Effector memory CD4-positive, alpha-beta T cell (primary cell): ENCODE measurements around the gene CHSY1.

Experiments
- DNase-seq, 3 donors: peaks; one replicate each; pipeline ENCODE4 v3.0.0-alpha.2; 2020
- H3K27ac ChIP-seq: 2 replicates; pipeline ENCODE4 v1.7.0; 2013; ENCODE audit warnings: mild to moderate bottlenecking, low read length, moderate library complexity; ENCODE audit not compliant: insufficient read depth, poor library complexity, severe bottlenecking
- H3K27me3 ChIP-seq: replicated peaks from 2 replicates; pipeline ENCODE4 v1.7.0; 2013; ENCODE audit warnings: mild to moderate bottlenecking, low read length; ENCODE audit not compliant: insufficient read depth, control insufficient read depth, poor library complexity, severe bottlenecking
- H3K36me3 ChIP-seq: 2 replicates; pipeline ENCODE4 v1.7.0; 2013; ENCODE audit warnings: mild to moderate bottlenecking, low read length, moderate library complexity; ENCODE audit not compliant: control insufficient read depth, insufficient read depth
- H3K4me1 ChIP-seq: 2 replicates; pipeline ENCODE4 v1.7.0; 2013; ENCODE audit warnings: low read length, mild to moderate bottlenecking; ENCODE audit not compliant: control insufficient read depth, insufficient read depth, poor library complexity, severe bottlenecking
- H3K4me3 ChIP-seq: 2 replicates; pipeline ENCODE4 v1.7.0; 2013; ENCODE audit warnings: low read length, low read depth, mild to moderate bottlenecking; ENCODE audit not compliant: insufficient read depth, poor library complexity, severe bottlenecking
- H3K9me3 ChIP-seq: 2 replicates; pipeline ENCODE4 v1.7.0; 2013; ENCODE audit warnings: mild to moderate bottlenecking, low read length, moderate library complexity; ENCODE audit not compliant: control insufficient read depth

Gene CHSY1

GRCh38 chr15:101255615-101256241 lies 3.9 kb upstream of the CHSY1 start:
- no peak overlapping the region for H3K4me3 ChIP-seq
- DNase-seq, result no peak
- H3K4me1 ChIP-seq, result peaks cover 2% of the 10 kb centered on the region
- H3K27ac ChIP-seq, result no peak overlapping the region
- H3K9me3 ChIP-seq, result no peaks in the 10 kb centered on the region
- H3K27me3 ChIP-seq, result no peaks in the 10 kb centered on the region
- no peaks in the 10 kb centered on the region for H3K36me3 ChIP-seq

GRCh38 chr15:101255051-101255395 lies 3.2 kb upstream of the CHSY1 start:
- no peaks in the 10 kb centered on the region for H3K27me3 ChIP-seq
- DNase-seq, result no peak
- H3K9me3 ChIP-seq, result no peaks in the 10 kb centered on the region
- no peaks in the 10 kb centered on the region for H3K36me3 ChIP-seq
- peaks cover 9% of the 10 kb centered on the region for H3K4me1 ChIP-seq
- H3K27ac ChIP-seq, result no peak overlapping the region
- H3K4me3 ChIP-seq, result no peak overlapping the region

DNA sequence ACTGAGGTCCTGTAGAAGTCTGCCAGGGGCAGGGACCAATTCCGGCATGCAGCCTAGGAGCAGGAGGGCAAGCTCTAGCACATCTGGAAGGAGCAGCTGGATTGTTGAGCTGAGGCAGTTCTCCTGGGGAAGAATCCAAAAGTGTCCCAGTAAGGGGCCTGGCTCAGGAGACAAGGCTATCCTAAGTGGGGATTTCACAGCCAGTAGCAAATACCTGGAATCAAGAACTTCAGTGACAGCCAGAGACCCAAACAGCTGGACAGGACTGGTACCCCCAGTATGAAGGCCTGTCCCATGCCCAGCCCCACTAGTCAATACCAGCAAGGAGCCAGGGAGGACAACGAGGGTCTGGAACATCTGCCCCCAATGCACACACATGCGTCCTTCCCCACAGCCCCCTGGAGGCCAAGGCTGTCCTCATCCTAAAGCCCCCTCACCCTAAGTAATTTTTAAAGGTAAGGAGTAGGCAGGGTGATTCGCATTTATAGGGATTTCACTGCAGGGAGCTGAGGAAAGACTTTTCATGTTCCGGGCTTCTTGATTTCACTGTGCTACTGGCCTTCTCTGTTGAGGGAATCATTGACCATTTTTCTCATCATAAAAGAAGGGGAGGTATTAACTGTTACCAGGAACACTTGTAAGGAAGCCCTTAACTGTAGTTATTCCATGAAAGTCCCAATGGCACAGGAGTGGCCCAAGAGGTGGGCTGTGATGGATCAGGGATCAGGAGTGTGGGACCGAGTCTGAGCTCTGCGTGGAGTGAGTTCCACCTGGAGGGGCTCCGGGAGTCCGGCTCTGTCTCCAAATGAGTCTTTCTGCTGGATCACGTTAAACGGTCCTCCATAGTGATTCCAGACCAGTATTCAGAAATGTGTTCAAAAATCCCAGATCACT lies 2.6 kb upstream of the CHSY1 start:
- Histone ChIP-seq H3K4me3 (no peak overlapping the region), H3K36me3 (no peaks in the 10 kb centered on the region), H3K9me3 (no peaks in the 10 kb centered on the region), H3K27me3 (no peaks in the 10 kb centered on the region), H3K4me1 (peaks cover 11% of the 10 kb centered on the region), H3K27ac (no peak overlapping the region)
- no peak for DNase-seq

- Histone ChIP-seq H3K9me3 (no peaks in the 10 kb centered on the region), H3K4me1 (peaks cover 12% of the 10 kb centered on the region), H3K4me3 (no peak overlapping the region), H3K27ac (no peak overlapping the region), H3K36me3 (no peaks in the 10 kb centered on the region), H3K27me3 (no peaks in the 10 kb centered on the region)
- DNase-seq, result no peak
Observed at GRCh38 chr15:101252836-101253235, 988 bp upstream of the CHSY1 start.

DNA sequence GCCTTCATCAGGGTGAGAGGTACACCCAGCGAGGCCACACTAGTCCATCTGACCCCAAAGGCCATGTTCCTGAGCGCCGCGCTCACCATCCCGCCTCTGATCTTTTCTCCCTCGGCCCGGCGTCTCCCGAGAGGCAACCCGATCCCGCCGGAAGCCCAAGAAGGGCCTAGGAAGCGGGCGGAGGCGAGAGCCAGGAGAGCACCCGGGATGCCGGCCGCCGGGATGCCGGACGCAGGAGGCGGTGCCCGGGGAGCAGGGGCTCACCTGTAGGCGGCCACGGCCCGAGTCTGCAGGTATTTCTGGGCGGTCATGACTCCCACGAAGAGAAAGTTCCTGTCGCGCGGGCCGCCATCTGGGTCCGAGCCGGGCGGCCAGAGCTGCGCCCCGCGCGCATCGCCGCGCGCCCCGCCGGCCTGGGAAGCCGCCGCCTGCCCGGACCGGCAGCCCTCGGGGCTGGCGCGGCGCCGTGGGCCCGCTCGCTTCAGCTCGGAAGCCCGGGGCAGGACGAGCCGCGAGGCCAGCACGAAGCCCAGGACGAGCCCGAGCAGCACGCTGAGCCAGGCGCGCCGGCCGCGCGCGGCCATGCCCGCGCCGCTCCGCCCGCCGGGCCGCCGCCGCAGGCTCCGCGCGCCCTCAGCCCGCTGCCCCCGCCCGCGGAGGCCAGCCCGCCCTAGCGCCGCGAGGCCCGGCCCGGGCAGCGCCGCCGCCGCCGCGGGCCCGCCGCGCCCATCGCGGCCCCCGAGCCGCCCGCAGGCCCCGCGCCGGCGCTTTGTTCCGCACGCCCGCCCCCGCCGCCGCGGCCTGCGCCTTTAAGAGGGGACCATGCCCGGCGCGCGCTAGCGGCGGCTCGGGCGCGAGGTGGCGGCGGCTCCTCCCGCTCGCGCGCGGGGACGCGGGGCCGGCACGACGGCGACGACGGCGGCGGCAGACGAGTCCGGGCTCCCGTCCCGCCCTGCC lies 697 bp downstream of the CHSY1 start:
- Histone ChIP-seq H3K27me3 (no peaks in the 10 kb centered on the region), H3K4me3 (peak overlapping the region; percentile 83), H3K4me1 (peaks cover 25% of the 10 kb centered on the region), H3K27ac (peak overlapping the region; percentile 45), H3K36me3 (no peaks in the 10 kb centered on the region), H3K9me3 (no peaks in the 10 kb centered on the region)
- peak in 1 of 3 donors; percentile 8 for DNase-seq

- H3K4me1 ChIP-seq, result peaks cover 25% of the 10 kb centered on the region
- no peak for DNase-seq
- no peaks in the 10 kb centered on the region for H3K27me3 ChIP-seq
- no peaks in the 10 kb centered on the region for H3K36me3 ChIP-seq
- no peak overlapping the region for H3K27ac ChIP-seq
- H3K4me3 ChIP-seq, result peak overlapping the region; percentile 72
- H3K9me3 ChIP-seq, result no peaks in the 10 kb centered on the region
Observed at GRCh38 chr15:101250341-101250831, 1.5 kb downstream of the CHSY1 start.

DNA sequence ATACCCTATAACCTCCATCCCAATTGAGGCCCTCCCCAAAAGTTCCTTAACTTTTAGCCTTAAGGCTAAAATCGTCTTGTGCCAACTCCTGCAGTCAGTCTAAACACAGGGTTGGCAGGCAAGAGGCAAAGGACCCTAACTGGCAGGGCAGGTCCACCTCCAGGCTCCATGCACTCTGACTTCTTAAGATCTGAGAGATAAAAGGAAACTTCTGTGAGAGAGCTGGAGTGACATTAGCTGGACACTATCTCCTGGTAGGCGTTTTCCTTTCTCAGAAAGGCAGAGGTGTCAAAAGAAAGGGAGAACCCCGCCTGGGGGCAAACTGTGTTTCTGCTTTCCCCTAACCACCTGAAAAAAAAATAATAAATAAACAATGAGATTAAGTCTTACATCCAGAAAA lies 3.6 kb downstream of the CHSY1 start:
- H3K9me3 ChIP-seq, result no peaks in the 10 kb centered on the region
- H3K4me3 ChIP-seq, result no peak overlapping the region
- DNase-seq, result no peak
- peaks cover 41% of the 10 kb centered on the region for H3K4me1 ChIP-seq
- H3K27me3 ChIP-seq, result no peaks in the 10 kb centered on the region
- no peaks in the 10 kb centered on the region for H3K36me3 ChIP-seq
- H3K27ac ChIP-seq, result no peak overlapping the region

DNA sequence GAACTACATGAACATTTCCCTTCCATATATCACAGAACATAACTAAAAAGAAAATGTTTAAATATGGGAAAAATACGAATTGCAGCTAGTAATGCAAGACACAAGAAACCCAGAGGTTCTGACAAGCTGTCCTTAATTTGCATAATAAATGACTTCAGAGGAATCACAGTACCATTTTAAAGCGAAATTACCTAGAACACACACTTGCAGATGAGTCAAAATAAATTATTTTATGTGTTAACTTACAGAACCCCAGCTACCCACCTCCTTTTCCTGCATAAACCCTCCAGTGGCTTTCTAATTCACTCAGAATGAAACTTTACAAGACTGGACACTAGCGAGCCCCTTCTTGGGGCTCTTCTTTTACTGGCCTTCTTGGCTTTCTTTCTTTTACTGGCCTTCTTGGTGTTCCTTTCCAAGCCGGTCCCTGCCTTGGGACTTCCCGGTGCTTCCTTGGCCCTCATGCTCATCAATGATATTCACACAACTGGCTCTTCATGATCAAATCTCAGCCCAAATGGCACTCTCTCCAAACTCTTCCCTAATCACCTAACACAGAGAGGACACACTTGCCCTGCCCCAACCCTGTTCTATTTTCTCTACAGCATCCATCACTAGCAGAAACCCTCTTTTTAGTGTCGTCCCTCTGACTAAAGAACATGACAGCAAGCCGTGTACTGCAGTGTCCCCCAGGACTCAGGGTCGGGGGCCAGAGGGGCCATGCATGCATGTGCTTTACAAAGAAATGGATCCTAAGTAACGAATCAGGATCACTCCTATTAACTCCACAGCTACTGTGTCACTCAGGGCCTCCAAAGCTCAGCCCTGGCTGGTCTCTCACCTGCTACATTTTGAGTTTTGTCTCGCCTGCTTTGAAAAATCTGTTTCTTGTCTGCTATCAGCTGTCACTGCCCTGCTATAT lies 4.8 kb downstream of the CHSY1 start:
- Histone ChIP-seq H3K36me3 (no peaks in the 10 kb centered on the region), H3K9me3 (no peaks in the 10 kb centered on the region), H3K4me3 (no peak overlapping the region), H3K27me3 (no peaks in the 10 kb centered on the region), H3K4me1 (peaks cover 53% of the 10 kb centered on the region), H3K27ac (no peak overlapping the region)
- no peak for DNase-seq

DNA sequence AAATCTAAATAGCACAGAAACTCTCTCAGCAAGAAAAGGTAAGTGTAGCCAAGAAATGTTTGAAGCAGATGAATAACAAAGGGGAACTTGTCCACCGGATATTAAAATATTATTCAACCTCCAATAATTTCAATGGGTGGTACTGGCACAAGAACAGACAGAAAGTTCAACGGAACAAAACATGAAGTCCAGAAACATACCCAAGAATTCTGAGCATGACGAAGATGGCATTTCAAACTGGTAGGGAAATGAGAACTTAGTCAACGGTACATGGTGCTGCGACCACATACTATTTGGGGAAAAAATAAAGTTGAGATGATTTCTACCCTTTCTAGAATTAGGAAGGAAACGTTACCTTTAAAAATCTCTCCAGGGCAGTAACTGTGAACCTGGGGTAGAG lies 5.5 kb downstream of the CHSY1 start:
- H3K27ac ChIP-seq, result no peak overlapping the region
- H3K4me3 ChIP-seq, result no peak overlapping the region
- DNase-seq, result no peak
- no peaks in the 10 kb centered on the region for H3K27me3 ChIP-seq
- H3K9me3 ChIP-seq, result no peaks in the 10 kb centered on the region
- no peaks in the 10 kb centered on the region for H3K36me3 ChIP-seq
- H3K4me1 ChIP-seq, result peaks cover 56% of the 10 kb centered on the region
